TTC549 (cell line): Measurements from ENCODE around the gene STAT1.
"Not testable (repeated sequence)": the region's sequence is repeated elsewhere in the genome, so short reads cannot be mapped to it uniquely, and the experiment has no call there.

Experiments
- FAIRE-seq: peaks from 2 replicates; lab custom pipeline; 2012; peaks lifted over from hg19 to GRCh38; lab: Jason Lieb, UNC

The STAT1 gene

DNA sequence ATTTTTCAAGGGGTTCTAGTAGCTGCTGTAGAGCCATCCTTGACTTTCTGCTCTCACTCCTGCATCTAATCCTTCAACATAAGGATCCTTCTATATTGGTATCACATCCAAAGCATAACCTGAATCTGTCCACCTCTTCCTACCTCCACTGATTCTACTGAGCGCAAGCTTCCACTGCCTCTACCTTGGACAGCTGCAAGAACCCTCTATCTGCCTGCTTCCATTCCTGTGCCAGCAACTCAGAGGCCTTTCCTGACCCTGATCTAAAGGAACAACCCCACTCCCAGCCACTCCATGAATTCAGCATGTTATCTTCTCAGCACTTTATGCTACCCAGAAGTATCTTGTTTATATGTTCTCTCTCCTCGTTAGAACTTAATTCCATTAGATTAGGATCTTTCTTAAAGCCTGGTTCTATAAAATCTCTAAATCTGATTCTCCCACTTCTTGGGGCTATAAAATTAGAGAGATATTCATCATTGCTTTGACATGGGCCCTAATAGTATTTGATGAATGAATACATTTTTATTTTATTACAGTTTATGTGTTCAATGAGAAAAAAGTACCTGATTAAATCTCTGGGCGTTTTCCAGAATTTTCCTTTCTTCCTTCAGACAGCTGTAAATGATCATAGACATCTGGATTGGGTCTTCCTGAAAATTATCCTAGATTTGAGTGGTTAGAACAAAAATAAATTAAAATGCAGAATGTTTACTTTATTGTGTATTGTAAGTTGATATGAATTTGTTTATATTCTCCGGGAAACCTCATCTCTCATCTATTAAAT is 6.8 kb downstream of the STAT1 start:
- no peak for FAIRE-seq

DNA sequence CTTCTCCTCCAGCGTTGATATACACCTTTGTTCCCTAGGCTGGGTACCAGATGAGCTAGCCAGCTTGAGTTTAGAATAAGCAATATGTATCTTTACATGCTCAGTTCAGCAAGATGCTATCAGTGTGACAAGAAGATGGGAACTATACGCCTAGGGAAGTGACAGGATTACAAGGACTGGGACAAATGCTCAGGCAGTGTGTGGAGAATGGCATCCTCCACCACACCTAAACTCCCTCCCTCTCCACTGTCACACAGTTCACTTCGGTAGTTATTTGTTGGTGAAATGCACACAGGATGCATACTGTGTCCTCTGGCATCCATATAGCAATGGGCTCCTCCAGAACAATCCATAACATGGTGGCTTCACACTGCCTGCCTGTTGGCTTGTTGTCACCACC is 7.7 kb downstream of the STAT1 start:
- FAIRE-seq: no peak

DNA sequence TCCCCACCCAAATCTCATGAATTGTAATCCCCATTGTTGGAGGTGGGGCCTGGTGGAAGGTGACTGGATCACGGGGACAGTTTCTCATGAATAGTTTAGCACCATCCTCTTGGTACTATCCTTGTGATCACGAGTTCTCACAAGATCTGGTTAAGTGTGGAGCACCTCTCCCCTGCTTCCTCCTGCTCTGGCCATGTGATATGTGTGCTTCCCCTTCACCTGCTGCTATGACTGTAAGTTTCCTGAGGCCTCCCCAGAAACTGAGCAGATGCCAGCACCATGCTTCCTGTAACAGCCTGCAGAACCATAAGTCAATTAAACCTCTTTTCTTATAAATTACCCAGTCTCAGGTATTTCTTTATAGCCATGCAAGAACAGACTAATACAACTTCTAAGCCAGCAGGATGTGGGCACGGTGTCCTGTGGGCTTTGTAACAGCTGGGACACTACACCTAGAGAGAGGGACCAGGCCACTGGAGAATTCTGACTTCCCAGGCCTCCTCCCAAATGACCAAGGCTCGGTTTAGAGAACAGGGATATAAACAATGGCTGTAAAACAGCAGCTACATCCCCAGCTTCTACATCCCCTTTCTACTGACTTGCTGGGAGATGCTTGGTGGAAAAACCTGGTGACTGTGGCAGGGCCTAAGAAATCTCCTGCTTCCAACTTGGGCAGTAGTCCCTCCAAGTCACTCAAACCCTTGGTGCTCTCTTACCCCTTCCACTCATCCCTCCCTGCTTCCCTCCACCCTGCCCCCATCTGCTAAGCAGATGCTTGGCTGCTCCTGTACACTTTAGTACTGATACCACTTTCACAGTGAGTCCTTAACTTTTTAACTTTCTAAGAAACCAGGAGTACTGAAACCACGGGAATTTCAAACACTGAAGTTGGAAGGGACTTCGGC is 10.3 kb downstream of the STAT1 start:
- no peak for FAIRE-seq

DNA sequence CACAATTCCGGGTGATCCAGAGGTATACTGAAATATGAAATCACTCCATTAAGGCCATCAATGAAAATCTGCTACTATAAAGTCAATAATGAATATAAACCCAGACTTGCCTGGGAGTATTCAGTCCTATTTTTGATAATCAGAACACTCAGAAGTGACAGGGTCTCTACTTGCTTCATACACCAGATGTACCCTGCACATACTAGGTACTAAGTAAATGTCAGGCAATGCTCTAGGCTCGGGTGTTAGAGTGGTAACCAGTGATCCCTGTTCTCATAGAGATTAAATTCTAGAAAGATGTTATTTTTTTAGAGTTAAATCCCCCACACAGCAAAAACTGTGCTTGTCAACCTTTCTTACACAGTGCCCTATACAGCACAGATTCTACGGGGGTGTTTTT is 12.3 kb downstream of the STAT1 start:
- FAIRE-seq: no peak

DNA sequence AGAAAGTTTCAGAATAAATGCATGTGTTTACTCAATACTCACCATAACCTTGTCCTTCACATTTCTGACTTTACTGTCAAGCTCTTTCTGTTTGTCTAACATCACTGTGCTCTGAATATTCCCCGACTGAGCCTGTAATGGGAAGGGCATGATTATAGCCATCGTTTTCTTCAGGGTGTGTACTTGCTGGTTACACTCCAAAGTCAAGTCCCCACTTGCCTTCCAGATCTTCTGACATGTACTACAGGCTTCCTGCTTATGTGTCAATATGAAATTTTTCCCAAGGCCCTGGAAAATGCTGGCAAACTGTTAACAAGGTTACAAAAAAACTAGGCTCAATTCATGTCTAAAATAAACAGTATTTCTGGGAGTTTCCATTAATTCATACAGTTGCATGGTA is 12.9 kb downstream of the STAT1 start:
- FAIRE-seq: no peak

DNA sequence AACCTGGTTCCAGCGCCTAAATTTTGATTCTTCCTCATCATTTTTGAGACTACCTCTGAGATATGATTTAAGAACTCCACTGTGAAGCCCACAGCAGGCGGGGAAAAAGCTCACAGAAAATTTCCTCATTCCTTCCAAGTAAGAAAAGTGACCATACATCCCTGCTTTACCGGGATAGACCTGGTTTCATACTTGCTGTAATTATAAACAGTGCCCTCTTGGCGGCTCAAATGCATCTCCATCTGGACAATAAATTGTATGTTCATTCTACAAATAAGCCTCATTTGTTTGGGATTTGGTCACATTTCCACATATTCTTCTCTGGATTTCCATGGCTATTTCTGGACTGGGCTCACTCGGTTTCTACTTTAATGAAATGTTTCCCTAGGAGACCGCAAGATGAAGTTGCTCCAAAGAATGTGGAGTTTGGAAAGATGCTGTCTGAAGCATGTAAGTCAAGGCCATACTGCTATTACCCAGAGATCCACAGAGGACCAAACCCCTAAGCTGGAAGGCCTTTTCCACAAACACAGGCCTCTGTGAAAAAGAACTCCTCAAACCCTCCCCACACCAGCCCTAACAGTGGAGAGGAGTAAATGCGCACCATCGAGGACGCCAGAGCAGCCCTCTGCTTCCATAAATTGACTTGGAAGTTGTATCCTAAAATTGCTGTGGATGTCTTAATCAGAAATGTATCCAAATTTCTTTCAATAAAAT is 13.9 kb downstream of the STAT1 start:
- FAIRE-seq: no peak

DNA sequence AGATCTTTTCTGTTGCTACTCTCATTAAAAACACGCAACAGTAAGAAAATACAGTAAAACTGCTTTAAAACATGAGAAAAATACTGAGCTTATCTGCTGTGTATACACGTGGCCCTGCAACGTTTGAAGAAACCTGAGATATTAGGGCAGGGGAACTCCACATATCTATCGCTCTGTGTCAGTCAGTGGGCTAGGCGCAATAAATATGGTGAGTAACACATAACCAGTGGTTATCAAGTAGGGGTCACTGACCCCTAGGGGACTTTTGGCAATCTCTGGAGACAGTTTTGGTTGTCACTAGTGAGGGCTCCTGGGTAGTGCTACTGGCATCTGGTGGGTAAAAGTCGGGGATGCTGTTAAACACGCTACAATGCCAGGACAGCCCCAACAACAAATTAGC is 14.9 kb downstream of the STAT1 start:
- FAIRE-seq: no peak

DNA sequence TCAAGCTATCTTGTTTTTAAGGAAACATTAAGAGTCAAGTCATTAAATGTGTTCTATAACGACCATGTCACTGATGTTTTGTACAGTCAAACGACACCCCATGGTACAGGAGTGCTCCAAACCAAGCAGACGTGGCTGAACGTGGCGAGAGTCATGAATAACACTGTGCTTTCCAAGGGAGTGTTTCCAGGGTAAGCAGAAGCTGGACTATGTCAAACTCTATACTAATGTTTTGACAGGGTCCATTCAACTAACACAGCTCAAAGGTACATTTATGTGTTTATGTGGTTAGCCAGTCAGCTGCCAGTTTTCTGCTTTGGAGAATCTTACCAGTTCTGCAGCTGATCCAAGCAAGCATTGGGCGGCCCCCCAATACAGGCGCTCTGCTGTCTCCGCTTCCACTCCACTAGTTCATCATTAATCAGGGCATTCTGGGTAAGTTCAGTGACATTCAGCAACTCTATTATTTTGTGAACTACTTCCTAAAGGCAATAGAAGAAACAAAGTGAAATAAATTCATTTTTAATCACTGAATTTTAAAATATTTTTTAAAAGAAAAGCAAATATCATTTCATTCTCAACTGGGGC is 16.4 kb downstream of the STAT1 start:
- FAIRE-seq: no peak

DNA sequence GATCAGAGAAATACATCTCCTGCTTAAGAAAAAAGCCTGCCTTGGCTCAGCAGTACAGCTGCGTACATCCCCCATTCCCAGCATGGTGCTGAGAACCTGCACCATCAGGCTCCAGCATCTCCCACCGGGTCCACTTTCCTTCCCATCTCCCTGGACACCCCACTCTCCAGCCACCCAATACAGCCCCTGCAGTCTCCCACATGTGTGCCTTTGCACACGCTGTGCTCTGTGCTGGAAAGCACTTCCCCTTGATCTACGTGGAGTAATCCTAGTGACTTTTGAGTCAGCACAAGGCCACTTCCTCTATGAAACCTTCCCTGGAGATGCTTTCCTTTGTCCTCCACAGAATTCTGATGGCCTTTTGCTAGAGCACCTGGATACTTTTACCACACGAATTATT is 17.0 kb downstream of the STAT1 start:
- no peak for FAIRE-seq

DNA sequence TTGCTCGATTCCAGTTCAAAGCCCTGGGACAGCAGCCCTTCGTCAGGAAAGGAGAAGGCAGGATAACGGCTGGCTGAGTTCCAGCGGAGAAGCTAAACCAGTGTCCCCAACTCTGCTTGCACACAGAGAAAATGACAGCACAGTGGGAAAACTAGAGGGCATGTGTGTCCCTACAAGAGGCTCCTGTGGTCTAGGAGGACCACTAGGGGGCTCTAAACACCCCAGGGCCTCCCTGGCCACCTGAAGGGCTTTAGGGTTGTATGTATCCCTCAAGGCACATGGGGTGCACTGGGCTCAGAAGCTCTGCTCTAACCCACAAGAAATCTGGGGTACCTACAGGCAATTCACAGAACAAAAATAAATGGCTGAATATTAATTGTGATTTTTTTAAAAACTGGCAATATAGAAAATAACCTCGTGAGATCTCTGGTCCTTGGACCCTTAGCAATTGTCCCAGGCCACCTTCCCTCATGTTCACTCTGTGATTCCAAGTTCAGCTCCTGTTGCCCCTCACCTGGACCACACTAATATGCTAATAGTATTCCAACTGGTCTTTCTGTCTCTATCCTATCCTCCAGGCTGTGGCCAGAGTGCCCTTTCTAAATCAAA is 17.5 kb downstream of the STAT1 start:
- no peak for FAIRE-seq

DNA sequence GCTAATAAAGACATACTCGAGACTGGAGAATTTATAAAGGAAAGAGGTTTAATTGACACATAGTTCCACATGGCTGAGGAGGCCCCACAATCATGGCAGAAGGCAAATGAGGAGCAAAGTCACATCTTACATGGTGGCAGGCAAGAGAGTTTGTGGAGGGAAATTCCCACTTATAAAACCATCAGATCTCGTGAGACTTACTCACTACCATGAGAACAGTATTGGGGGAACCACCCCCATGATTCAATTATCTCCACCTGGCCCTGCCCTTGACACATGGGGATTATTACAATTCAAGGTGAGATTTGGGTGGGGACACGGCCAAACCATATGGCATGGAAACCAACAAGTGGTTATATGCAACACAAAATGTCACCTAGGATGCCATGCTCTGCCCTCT is 18.7 kb downstream of the STAT1 start:
- FAIRE-seq: not testable (repeated sequence)

DNA sequence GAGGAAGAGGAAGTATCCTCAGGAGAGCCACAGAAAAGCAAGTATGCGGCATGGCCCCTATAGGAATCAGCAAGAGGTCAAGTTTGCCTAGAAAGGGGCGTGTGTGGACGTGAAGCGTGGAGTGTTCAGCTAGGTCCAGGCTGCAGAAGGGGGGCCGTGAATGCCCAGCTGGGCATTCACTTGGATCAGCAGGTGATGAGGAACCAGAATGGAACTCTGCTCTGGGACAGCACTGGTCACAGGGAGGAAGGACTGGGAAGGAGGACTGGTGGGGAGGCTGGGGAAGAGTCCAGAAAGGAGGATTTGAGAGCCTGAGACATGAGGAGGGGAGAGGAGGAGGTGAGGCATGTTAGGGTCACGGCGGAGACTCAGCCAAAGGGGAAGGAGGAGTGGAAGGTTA is 19.8 kb downstream of the STAT1 start:
- FAIRE-seq: no peak

DNA sequence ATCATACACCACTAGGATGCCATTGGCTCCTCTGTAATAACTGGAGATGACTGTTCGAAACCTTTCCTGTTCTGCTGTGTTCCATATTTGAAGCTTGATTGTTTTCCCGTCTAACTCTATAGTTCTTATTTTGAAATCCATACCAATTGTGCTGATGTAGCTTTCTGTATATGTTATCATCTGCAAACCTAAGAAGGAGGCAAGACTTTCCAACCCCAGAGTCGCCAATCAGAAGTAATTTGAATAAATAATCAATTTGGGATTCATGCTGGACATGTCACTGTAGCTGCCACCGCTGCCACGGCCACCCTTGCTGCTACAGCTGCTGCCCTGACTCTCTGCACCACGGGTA is 20.7 kb downstream of the STAT1 start:
- FAIRE-seq: no peak

DNA sequence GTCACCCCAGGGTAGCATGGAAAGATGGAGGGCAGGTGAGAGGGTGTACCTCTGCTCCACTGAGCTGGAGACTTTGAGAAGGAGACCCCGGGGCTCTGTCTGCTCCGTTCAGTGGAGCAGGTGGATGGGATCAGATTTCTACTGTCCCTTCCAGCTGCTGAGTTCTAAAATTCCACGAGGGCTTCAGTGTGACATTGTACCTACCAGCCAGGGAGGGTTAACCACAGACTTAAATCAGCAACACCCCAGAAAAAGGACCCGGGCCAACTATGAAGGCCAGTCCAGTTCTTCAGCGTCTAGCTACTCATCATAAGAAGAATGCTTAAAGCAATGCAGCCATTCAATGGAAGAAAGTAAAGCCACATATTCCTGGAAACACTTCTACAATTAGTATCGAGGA is 23.8 kb downstream of the STAT1 start:
- no peak for FAIRE-seq

DNA sequence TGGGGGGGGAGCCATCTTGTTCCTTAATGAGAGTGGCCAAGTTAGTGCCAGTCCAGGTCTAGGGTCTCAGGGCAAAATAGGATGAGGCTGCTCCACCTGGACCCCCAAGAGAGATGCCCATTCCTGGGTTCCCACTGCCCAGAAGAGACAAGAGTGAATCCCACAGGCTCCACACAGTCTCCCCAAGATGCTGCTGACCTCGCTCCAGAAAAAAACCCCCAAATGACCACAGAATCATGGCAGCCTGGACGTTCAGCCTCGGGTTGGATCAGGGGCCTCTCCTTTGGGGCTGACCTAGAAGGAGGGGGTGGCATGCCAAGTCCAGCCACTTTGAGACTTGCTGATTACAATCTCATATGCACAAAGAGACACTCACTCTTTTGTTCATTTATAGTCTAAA is 25.1 kb downstream of the STAT1 start:
- no peak for FAIRE-seq

DNA sequence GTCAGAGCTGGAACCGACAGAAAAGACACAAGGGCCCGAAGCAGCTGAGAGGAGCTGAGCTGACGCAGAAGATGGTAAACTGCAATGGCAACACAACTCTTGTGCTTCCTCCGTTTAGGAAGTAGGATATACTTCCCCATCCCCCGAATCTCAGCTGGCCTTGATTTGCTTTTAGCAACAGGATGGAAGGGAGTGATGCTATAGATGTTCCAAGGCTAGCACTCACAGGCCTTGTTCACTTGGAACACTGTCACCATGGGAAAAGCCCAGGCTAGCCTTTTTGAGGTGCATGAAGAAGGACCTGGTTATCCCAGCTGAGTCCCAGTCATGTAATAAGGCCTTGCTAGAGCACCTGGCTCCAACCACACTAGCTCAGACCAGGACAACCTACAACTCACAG is 26.0 kb downstream of the STAT1 start:
- FAIRE-seq: no peak

DNA sequence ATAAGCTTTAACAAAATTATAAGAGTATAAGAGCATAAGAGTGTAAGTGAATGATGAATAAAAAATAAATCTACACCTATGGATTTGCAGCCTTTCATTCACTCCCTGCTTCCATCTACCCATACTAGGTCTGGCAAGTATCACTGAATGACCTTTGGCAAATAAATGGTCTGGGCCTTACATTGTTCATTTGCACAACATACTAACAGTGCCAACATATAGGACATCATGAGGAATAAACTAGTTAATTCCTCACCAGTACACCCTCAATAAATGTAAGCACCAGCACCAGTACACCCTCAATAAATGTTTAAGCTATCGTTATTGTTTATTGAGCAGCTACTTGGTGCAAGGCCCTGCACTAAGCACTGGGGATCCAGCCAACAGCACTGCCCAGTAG is 26.9 kb downstream of the STAT1 start:
- FAIRE-seq: no peak

DNA sequence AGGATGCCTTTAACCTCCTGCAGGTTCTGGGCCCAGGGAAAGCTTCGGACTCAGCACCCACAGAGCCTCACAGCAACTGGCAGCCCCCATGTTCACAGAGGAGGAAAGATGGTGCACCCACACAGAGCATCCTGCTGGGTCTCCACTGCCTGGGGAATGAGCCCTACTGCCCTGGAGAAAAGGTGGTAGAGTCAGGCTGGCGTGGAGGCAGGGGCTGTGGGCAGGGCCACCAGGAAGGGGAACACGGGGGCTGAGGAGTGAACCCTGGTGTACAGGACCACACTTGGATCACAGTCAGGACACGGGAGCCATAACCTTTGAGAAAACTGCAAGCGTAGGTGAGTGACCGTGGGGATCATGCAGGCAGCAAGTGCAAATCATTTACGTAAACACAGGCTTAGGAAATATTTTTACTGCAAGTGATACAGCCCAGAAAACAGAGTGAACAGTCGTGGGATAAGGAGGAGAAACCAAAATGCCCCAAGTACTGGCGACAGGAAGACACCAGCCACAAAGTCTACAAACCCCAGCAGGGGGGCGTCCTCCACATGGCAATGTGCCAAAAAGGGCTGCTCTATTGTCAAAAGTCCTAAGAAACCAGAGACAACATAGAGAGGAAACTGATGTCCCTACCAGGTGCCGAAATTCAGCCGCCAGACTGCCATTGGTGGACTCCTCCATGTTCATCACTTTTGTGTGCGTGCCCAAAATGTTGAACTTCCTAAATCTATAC is 27.6 kb downstream of the STAT1 start:
- no peak for FAIRE-seq

DNA sequence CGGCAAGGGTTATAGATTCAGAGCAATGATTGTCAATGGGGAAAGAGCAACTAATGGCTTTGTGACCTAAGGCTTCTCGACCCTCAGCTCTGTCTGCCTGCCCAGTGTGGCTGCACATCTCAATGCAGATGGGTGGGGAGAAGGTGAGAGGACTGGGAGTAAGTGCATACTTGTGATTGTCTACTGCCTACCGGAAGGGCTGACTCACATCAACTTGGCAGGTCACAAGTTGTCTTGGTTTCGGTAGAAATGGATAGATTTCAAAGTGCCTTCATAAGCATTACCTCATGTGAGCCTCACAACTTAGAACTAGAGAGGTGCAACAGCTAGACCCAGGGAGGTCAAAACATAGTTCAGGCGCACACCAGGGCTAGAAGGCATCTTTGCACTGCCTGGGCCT is 29.4 kb downstream of the STAT1 start:
- no peak for FAIRE-seq

DNA sequence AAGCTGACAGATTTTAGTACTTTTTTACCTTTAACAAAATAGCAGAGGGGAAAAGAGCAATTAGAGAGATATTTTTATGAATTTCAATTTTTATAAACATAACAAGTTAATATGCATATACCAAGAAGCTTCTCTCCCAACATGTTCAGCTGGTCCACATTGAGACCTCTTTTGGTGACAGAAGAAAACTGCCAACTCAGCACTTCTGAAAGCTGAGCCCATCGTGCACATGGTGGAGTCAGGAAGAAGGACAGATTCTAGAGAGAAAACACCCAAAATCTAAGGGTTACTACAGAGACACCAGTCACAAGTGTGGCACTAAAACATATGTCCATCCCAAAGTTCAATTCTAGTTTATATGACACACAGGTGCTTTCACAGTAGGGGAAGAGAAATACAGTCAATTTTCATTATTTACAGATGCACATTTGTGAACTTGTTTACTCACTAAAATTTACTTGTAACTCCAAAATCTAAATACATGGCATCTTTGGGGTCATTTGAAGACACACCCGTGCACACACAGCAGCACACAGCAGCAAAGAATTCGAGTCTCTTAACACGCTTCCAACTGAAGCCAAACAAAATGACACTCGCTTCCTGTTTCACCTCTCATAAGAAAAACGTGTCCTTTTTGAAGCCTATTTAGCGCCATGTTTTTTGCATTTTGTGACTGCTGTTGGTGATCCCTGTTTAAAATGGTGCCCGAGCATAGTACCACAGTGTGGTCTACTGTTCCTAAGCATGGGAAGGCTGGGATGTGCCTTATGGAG is 31.5 kb downstream of the STAT1 start:
- FAIRE-seq: no peak

DNA sequence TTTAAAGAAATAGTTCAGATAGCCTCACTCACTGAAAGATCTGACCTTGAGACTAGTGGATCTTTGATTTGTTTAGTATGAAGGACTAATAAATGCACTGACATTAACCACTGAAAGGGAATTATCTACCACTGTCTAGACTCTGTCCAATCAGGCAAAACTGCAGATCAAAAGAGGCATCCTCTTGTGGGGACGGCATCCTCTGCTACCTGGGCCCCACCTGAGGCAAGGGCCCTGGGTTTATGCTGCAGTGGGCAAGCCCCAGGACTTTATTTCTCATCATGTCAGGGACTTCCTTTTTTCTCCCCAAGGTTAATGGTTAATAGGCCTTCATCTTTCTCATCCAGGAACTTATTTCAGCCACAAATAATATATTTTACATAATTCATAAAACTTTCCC is 32.2 kb downstream of the STAT1 start:
- FAIRE-seq: no peak
